Stimulated activated CD4-positive, alpha-beta T cell treated with anti-CD3 and anti-CD28 coated beads, Interleukin-2, amount 100 ng/mL, for 4 hours (primary cell): Measurements from ENCODE around the gene ITIH5.
"Not testable (repeated sequence)": the region's sequence is repeated elsewhere in the genome, so short reads cannot be mapped to it uniquely, and the experiment has no call there.

Experiments
- DNase-seq: peaks from one replicate; pipeline ENCODE4 v3.0.0-alpha.2; 2020; ENCODE audit warnings: low read depth

Gene ITIH5

GRCh38 chr10:7687228-7687907, 20.6 kb upstream of the ITIH5 start:
- peak; percentile 65 for DNase-seq

DNA sequence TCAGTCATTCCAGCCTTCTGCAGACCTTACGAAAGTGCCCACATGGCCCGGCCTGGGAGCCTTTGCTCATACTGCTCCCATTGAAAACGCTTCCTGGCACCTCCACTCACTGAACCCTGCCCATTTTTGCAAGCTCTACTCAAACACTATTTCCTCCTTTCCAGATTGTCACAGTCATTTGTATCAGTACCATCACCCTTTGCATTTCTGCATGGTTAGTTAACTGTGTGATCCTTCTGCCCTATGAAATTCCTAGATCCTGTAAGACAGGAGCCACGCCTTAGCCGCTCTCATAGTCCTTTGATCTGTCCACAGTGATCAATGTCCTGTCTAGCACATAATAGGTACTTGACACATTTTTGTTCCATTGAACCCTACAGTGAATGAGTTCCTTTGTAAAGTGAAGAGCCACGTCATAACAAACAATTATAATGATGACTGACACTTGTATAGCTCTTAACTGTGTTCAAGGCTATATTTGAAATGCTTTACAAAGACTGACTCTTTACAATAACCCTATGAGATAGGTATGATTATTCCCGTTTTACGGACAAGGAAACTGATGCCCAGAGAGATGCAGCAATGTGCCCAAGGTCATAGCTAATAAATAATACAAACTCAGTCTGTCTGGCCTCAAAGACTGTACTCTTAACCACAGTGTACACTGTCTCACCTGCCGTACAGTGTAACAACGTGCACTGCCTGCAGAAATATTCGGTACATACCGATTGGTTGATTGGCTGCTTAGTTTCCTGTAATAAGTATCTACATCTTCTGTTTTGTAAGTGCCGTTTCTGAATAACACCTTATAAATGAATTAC, 19.8 kb upstream of the ITIH5 start:
- no peak for DNase-seq

DNA sequence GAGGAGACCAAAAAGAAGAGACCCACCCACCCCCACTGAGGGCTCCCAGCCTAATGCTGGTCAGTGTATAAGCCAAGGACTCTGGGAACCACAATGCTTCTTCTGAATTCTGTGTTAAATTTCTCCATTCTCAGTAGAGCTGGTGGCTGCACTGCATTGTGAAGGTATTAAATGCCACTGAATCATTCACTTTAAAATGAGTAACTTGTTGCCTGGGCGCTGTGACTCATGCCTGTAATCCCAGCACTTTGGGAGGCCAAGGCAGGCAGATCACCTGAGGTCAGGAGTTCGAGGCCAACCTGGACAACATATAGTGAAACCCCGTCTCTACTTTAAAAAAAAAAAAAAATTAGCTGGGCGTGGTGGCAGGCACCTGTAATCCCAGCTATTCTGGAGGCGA, 13.3 kb upstream of the ITIH5 start:
- not testable (repeated sequence) for DNase-seq

DNA sequence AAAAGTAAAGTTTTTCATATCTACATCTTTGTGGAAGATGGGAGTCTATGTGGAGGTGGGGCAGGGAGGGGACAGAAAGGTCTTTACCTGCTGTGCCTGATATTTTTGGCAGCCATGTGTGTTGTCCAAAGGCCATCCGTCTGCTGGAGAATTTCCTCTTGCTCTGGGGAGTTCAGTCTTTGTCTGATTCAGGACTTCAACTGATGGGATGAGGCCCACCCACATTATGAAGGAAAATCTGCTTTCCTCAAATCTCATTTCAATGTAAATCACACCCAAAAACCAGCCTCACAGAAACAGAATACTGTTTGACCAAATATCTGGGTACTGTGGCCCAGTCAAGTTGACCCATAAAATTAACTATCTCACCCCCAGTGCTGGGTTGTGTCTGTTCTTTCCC, 12.5 kb upstream of the ITIH5 start:
- DNase-seq: no peak

DNA sequence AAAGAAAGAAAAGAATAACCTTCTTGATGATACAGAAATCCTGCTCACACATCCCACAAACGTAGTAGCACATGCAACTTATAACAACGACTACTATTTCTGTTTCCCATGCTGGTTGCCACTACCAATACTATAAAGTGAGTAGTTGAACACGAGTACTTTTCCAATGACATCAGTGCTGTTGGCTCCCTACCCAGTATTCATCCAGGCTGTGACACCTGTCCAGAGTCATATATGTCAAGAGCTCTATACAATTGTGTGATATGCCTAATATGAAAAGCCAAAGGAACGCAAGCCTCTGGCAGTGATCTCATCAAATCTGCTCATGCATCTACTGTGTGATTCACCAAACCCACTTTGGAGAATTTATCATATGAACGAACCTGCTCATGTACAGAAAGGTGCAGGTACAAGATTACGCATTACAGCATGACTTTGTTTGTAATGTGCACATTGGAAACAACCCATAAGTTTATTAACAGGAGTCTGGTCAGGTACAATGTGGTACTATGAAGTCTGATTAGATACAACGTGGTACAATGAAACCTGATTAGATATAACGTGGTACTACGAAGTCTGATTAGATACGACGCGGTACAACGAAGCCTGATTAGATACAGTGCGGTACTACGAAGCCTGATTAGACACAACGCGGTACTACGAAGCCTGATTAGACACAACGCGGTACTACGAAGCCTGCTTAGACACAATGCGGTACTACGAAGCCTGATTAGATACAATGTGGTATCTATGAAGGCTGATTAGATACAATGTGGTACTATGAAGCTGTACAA, 5.8 kb upstream of the ITIH5 start:
- no peak for DNase-seq

GRCh38 chr10:7670157-7670556, 3.4 kb upstream of the ITIH5 start:
- no peak for DNase-seq

GRCh38 chr10:7667262-7668141, 736 bp upstream of the ITIH5 start:
- peak; percentile 11 for DNase-seq

GRCh38 chr10:7665767-7666166, 999 bp downstream of the ITIH5 start:
- DNase-seq: no peak

DNA sequence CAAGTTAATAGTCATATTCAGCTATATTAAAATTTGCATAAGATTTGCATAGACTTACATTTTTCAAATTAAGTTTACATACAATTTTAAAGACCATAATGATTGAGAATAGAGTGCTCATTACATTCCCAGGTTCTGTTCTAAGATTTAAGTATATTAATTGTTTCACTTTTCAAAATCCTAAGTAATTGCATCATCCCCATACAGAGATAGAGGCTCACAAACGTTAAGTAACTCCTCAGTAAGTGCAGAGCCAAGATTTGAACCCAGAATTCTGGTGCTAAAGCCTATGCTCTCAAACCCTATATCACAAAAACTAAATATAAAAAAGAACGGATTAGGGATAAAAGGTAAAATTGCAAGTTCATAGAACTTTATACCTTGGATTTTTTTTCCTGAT, 2.1 kb downstream of the ITIH5 start:
- no peak for DNase-seq

DNA sequence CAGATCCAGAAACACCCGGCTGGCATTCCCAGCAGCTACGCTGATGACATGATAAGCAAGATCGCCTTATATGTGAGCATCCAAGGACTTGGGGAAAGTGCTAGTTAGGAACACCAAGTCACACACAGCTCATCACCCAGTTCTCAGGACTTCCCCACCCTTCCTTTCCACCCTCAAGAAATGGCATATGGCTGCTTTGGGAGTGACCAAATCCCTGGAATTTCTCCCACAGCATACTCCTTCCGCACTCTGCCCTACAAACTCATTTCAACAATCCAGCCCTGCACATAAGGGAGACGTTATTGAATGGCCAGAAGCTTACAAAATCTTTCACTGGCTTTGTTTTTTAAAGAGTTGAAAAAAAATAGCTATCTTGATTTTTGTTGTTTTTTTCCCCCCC, 4.2 kb downstream of the ITIH5 start:
- DNase-seq: no peak

DNA sequence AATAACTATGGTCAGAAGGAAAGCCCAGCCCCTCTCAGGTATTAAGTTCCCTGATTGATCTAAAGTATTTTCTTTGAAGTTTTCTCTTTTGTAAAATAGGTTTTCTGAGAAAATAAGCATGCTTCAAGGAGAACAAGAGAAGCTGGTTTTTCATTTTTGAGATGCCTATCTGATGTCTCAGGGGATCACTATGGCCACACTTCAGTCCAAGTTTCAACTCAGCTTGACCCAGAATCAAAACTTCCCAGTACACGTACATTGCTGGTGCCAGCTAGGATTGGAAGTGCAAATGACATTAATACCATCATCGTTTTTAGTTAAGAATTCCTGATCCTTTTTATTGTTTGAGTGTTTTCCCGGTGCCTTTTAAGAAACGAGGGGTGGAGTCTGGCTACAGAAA, 7.2 kb downstream of the ITIH5 start:
- no peak for DNase-seq

- no peak for DNase-seq
These were observed 9.2 kb downstream of the ITIH5 start for GRCh38 chr10:7657552-7657951.

- not testable (repeated sequence) for DNase-seq
These were observed 9.7 kb downstream of the ITIH5 start for GRCh38 chr10:7657079-7657478.

DNA sequence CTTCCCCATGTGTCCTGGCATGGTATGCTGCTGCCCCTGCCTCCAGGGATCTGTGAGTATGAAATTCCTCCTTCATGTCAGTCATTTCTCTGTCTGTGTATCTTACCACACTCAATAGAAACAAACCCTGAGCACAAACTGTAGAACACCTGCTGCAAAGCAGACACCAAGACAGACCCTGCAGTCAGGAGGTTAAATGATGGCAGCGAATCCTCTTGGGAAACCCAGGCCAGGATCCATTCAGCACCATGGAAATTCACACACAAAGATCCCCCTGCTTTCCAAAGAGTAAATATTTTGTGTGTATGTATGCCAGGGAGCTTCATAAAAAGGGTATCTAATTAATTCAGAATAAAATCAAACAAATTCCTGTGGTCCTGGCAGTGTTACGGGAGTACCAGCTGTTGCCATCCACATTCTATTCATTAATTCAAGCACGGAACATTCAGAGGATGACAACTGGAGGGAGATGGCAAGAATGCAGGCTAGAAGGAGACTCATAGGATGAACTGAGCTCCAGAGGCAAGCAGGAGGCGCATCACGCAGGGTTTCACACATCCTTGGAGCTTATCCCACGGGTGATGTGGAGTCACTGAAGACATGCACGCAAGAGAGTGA, 14.8 kb downstream of the ITIH5 start:
- DNase-seq: no peak

GRCh38 chr10:7649673-7650300, 17.0 kb downstream of the ITIH5 start:
- DNase-seq: no peak

- no peak for DNase-seq
These were observed 19.6 kb downstream of the ITIH5 start for GRCh38 chr10:7647062-7647664.

DNA sequence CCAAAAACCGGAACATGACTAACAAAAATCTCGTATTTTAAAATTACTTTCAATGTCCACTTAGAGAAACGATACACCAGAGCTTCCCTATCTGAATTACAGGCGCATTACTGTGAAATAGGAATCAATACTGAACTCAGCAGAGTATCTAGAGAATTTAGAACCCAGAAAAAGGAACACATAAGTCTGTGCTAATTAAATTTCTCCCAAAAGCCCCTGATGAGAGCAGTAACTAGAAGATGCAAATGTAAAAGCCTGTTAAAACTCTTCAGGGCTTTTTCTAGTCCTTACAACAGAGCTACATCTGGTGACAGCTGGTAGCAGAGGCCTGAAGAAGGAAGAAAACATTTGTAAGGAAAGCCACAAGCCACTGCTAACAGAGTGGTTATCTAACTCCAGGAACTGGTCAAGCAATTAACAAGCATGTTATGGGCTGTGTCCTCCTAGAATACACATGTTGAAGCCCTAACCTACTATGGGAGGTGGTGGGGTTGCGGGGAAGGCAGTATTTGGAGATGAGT, 24.2 kb downstream of the ITIH5 start:
- DNase-seq: no peak

DNA sequence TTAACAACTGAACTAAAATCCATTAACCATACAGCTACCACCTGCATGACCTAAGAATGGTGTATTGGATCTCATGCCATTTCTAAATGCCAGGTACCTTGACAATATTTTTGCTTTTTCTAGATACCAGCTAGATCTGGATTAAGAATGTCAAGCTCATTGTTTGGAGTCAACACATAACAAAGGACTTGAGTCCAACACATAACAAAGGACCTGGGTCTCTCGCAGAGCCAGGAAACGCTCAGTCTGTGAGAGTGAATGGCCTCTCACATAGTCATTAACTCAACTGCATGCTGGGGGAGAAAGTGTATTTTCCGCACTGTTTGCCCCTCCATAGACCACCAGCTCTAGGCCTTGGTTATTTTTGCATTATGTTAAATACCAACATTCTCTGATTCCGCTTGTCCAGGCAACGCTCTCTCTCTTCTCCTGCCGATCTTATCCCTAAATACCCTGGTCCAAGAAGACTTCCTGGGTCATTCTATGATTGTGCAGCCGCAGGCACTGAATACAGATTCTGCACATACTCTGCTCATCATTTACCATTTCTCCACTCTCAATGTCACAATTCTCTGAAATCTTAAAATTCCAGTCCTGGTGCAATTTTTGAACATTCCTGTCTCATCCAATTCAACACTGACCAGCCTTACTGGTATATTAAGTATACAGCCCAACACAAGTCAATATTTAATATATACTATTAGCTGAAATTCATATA, 31.2 kb downstream of the ITIH5 start:
- DNase-seq: no peak

DNA sequence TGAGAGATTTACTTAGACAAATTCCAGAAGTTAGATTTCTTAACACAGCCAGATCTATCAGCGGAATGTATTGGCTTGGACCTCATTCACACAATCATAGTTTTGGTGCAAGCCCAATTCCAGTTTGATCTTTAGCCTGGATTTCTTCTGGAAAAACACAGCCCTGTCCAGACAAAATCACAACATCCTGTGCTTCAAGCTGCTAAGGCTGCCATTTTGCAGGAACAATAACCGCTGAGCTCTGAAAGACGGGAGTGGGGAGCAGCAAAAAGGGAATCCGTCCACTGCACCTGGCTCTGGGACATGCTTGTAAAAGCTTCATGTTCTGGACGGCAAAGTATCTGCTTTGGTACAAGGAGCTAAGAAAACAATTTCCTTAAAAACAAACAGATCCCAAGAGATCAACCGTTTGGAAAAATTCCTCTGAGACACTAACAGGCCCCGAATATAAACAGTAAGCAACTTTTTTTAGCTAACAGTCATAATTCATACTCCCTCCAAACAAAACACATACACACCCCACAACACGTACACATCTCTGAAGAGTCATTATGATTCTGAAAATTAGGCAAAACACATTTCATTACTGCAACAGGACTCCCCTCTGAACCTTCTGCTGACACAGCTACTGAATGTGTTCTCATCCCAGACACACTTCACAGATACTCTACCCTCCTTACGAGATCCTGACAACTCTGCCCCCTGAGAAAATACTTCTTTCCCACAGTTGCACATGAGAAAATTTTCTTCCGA, 32.4 kb downstream of the ITIH5 start:
- DNase-seq: no peak
